H9 (cell line): ENCODE data around the gene RTL9. TPM values are rescaled to one million over a fixed set of nuclear protein-coding genes. Genes with fewer than 3 reads are reported as not detected.

ENCODE experiments used
- DNase-seq: peaks from one replicate; pipeline ENCODE4 v3.0.0-alpha.2; 2017
- H2AFZ ChIP-seq: one replicate; pipeline ENCODE4 v1.6.1; 2013; ENCODE audit warnings: mild to moderate bottlenecking, low read length, control low read depth, moderate library complexity
- H2AK5ac ChIP-seq: 2 replicates; pipeline ENCODE4 v1.6.1; 2013; ENCODE audit warnings: low read length, control low read depth, mixed read lengths; ENCODE audit not compliant: insufficient read length
- H2BK120ac ChIP-seq: one replicate; pipeline ENCODE4 v1.6.1; 2013; ENCODE audit warnings: low read depth, mild to moderate bottlenecking, low read length, control low read depth, inconsistent platforms; ENCODE audit not compliant: poor library complexity, severe bottlenecking
- H2BK12ac ChIP-seq: 2 replicates; pipeline ENCODE4 v1.6.1; 2013; ENCODE audit warnings: low read length, control low read depth, mixed read lengths, low read depth; ENCODE audit not compliant: insufficient read length
- H2BK15ac ChIP-seq: 2 replicates; pipeline ENCODE4 v1.6.1; 2013; ENCODE audit warnings: low read depth, low read length, control low read depth
- H2BK20ac ChIP-seq: one replicate; pipeline ENCODE4 v1.6.1; 2013; ENCODE audit warnings: low read depth, mild to moderate bottlenecking, low read length, control low read depth, inconsistent platforms; ENCODE audit not compliant: poor library complexity, severe bottlenecking
- H2BK5ac ChIP-seq: 2 replicates; pipeline ENCODE4 v1.6.1; 2013; ENCODE audit warnings: low read length, control low read depth, mixed read lengths; ENCODE audit not compliant: insufficient read length
- H3K14ac ChIP-seq: 2 replicates; pipeline ENCODE4 v1.6.1; 2013; ENCODE audit warnings: low read length, control low read depth; ENCODE audit not compliant: insufficient read depth
- H3K18ac ChIP-seq: 2 replicates; pipeline ENCODE4 v1.6.1; 2013; ENCODE audit warnings: low read depth, mild to moderate bottlenecking, mixed read lengths, low read length, control low read depth; ENCODE audit not compliant: insufficient read length
- H3K23ac ChIP-seq: 2 replicates; pipeline ENCODE4 v1.6.1; 2013; ENCODE audit warnings: low read length, control low read depth, mixed read lengths, low read depth; ENCODE audit not compliant: insufficient read length
- H3K23me2 ChIP-seq: 2 replicates; pipeline ENCODE4 v1.6.1; 2013; ENCODE audit warnings: low read depth, mild to moderate bottlenecking, mixed read lengths, low read length, control low read depth; ENCODE audit not compliant: insufficient read length, poor library complexity, severe bottlenecking
- H3K27ac ChIP-seq: 2 replicates; pipeline ENCODE4 v1.5.1; 2013; ENCODE audit warnings: low read length, control low read depth, mixed read lengths, low read depth; ENCODE audit not compliant: insufficient read length
- H3K27me3 ChIP-seq: 2 replicates; pipeline ENCODE4 v1.6.1; 2013; ENCODE audit warnings: low read length, control low read depth, inconsistent platforms; ENCODE audit not compliant: insufficient read depth
- H3K4ac ChIP-seq: 2 replicates; pipeline ENCODE4 v1.6.1; 2013; ENCODE audit warnings: low read depth, mild to moderate bottlenecking, control low read depth, inconsistent platforms, low read length, moderate library complexity
- H3K4me1 ChIP-seq: 2 replicates; pipeline ENCODE4 v1.6.1; 2013; ENCODE audit warnings: low read length, control low read depth, inconsistent platforms; ENCODE audit not compliant: insufficient read depth
- H3K4me2 ChIP-seq: 2 replicates; pipeline ENCODE4 v1.6.1; 2013; ENCODE audit warnings: low read length, control low read depth, mixed read lengths; ENCODE audit not compliant: insufficient read length, insufficient read depth
- H3K56ac ChIP-seq: 2 replicates; pipeline ENCODE4 v1.6.1; 2013; ENCODE audit warnings: low read depth, mild to moderate bottlenecking, mixed read lengths, low read length, control low read depth; ENCODE audit not compliant: insufficient read length
- H3K79me1 ChIP-seq: 2 replicates; pipeline ENCODE4 v1.6.1; 2013; ENCODE audit warnings: low read depth, mild to moderate bottlenecking, moderate library complexity, low read length, control low read depth, inconsistent platforms; ENCODE audit not compliant: insufficient read depth, poor library complexity, severe bottlenecking
- H3K79me2 ChIP-seq: 2 replicates; pipeline ENCODE4 v1.6.1; 2013; ENCODE audit warnings: low read length, control low read depth, inconsistent platforms; ENCODE audit not compliant: insufficient read depth
- H3K9ac ChIP-seq: 2 replicates; pipeline ENCODE4 v1.6.1; 2013; ENCODE audit warnings: low read length, control low read depth, mixed read lengths; ENCODE audit not compliant: insufficient read length; ENCODE audit errors: extremely low read depth
- H3K9me3 ChIP-seq: one replicate; pipeline ENCODE4 v1.6.1; 2013; ENCODE audit warnings: low read depth, low read length, inconsistent platforms; ENCODE audit not compliant: control insufficient read depth
- H3T11ph ChIP-seq: one replicate; pipeline ENCODE4 v1.6.1; 2013; ENCODE audit warnings: mild to moderate bottlenecking, low read length, control low read depth, inconsistent platforms
- H4K20me1 ChIP-seq: one replicate; pipeline ENCODE4 v1.6.1; 2013; ENCODE audit not compliant: control insufficient read depth, insufficient read length, insufficient read depth
- H4K5ac ChIP-seq: 2 replicates; pipeline ENCODE4 v1.6.1; 2013; ENCODE audit warnings: low read depth, mild to moderate bottlenecking, mixed read lengths, low read length, control low read depth; ENCODE audit not compliant: insufficient read length
- H4K8ac ChIP-seq: replicated peaks from 2 replicates; pipeline ENCODE4 v1.6.1; 2013; ENCODE audit warnings: low read length, control low read depth, mixed read lengths, low read depth; ENCODE audit not compliant: insufficient read length
- H4K91ac ChIP-seq: 2 replicates; pipeline ENCODE4 v1.6.1; 2013; ENCODE audit warnings: low read depth, mild to moderate bottlenecking, moderate library complexity, mixed read lengths, low read length, control low read depth; ENCODE audit not compliant: insufficient read length
- H3K27ac Mint-ChIP-seq, 3 experiments: 2 replicates in 2 of 3; 3 replicates in 1 of 3; pipeline ENCODE4 v1.8.0; 2020 to 2021; ENCODE audit warnings: mixed read lengths in 3 of 3, mild to moderate bottlenecking in 1 of 3, moderate library complexity in 1 of 3
- H3K27me3 Mint-ChIP-seq: 2 replicates; pipeline ENCODE4 v1.8.0; 2021; ENCODE audit warnings: low read depth, mild to moderate bottlenecking, moderate library complexity, mixed read lengths
- H3K36me3 Mint-ChIP-seq, 3 experiments: 2 replicates in 2 of 3; 3 replicates in 1 of 3; pipeline ENCODE4 v1.8.0; 2020 to 2021; ENCODE audit warnings: low read depth in 3 of 3, mixed read lengths in 3 of 3; ENCODE audit not compliant: insufficient read depth in 1 of 3
- H3K4me1 Mint-ChIP-seq, 2 experiments: 2 replicates each; pipeline ENCODE4 v1.8.0; 2020; ENCODE audit warnings: mixed read lengths in 2 of 2
- H3K4me3 Mint-ChIP-seq, 2 experiments: 2 replicates in 1 of 2; 3 replicates in 1 of 2; pipeline ENCODE4 v1.8.0; 2020 to 2021; ENCODE audit warnings: mild to moderate bottlenecking in 2 of 2, mixed read lengths in 2 of 2, moderate library complexity in 1 of 2
- H3K9me3 Mint-ChIP-seq, 2 experiments: 2 replicates in 1 of 2; 3 replicates in 1 of 2; pipeline ENCODE4 v1.8.0; 2020; ENCODE audit warnings: mild to moderate bottlenecking in 2 of 2, mixed read lengths in 2 of 2, moderate library complexity in 1 of 2
- WGBS: extraction: QIAGEN DNeasy Blood & Tissue Kit; methylation state at CpG from one replicate; pipeline ENCODE4 v1.1.7; 2013; ENCODE audit warnings: missing lambda C conversion rate, low lambda C conversion rate, mixed read lengths; ENCODE audit not compliant: insufficient read length; ENCODE audit errors: extremely low coverage; 5-methylcytosine and 5-hydroxymethylcytosine counted together
- total RNA-seq: library from RNA; stranded (reverse); gene quantifications from 2 replicates; pipeline ENCODE4 v1.2.1, GENCODE V29; 2021
- TF ChIP-seq, protein P1 (sequence below): fragments of 200-600 bp; sonication (generic); conservative IDR thresholded peaks from 3 replicates; pipeline ENCODE4 v1.8.0; 2021; ENCODE audit warnings: antibody characterized with exemption, mild to moderate bottlenecking

The RTL9 gene
- total RNA-seq, 1 experiment from 2014 or later: 0.13 TPM

DNA sequence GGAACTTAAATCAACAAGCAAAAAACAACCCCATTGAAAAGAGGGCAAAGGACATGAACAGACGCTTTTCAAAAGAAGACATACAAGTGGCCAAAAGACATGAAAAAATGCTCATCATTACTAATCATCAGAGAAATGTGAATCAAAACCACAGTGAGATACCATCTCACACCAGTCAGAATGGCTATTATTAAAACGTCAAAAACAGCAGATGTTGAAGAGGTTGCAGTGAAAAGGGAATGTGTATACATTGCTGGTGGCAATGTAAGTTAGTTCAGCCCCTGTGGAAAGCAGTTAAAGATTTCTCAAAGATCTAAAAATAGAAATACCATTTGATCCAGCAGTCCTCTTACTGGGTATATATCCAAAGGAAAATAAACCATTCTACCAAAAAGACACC, 22.6 kb downstream of the RTL9 start:
- no peak overlapping the region for H2BK12ac ChIP-seq
- no peak overlapping the region for H3K9ac ChIP-seq
- no peak overlapping the region for H3K56ac ChIP-seq
- Mint-ChIP-seq H3K27ac (no peak overlapping the region), H3K9me3 (no peaks in the 10 kb centered on the region), H3K36me3 (no peaks in the 10 kb centered on the region), H3K27me3 (peaks cover 4% of the 10 kb centered on the region), H3K4me3 (no peak overlapping the region), H3K4me1 (no peaks in the 10 kb centered on the region)
- H2BK120ac ChIP-seq: no peak overlapping the region
- H3K14ac ChIP-seq: no peak overlapping the region
- no peaks in the 10 kb centered on the region for H3K4me1 ChIP-seq
- no peak overlapping the region for H3K4me2 ChIP-seq
- H4K20me1 ChIP-seq: no peaks in the 10 kb centered on the region
- H3K4ac ChIP-seq: no peak overlapping the region
- H3K18ac ChIP-seq: no peak overlapping the region
- H3K9me3 ChIP-seq: no peaks in the 10 kb centered on the region
- no peaks in the 10 kb centered on the region for H3K23me2 ChIP-seq
- no peak overlapping the region for H2AFZ ChIP-seq
- H2AK5ac ChIP-seq: no peak overlapping the region
- H2BK5ac ChIP-seq: no peak overlapping the region
- H4K5ac ChIP-seq: no peak overlapping the region
- H3K79me2 ChIP-seq: no peaks in the 10 kb centered on the region
- TF ChIP-seq, protein P1, sequence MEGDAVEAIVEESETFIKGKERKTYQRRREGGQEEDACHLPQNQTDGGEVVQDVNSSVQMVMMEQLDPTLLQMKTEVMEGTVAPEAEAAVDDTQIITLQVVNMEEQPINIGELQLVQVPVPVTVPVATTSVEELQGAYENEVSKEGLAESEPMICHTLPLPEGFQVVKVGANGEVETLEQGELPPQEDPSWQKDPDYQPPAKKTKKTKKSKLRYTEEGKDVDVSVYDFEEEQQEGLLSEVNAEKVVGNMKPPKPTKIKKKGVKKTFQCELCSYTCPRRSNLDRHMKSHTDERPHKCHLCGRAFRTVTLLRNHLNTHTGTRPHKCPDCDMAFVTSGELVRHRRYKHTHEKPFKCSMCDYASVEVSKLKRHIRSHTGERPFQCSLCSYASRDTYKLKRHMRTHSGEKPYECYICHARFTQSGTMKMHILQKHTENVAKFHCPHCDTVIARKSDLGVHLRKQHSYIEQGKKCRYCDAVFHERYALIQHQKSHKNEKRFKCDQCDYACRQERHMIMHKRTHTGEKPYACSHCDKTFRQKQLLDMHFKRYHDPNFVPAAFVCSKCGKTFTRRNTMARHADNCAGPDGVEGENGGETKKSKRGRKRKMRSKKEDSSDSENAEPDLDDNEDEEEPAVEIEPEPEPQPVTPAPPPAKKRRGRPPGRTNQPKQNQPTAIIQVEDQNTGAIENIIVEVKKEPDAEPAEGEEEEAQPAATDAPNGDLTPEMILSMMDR: no peak
- WGBS: no CpG with 5 or more reads among the region's 2 CpGs
- H4K91ac ChIP-seq: no peak overlapping the region
- no peaks in the 10 kb centered on the region for H3K79me1 ChIP-seq
- H3T11ph ChIP-seq: no peak overlapping the region
- no peak overlapping the region for H4K8ac ChIP-seq
- H2BK15ac ChIP-seq: no peak overlapping the region
- H3K27ac ChIP-seq: no peak overlapping the region
- H3K23ac ChIP-seq: no peak overlapping the region
- no peaks in the 10 kb centered on the region for H3K27me3 ChIP-seq
- no peak for DNase-seq
- H2BK20ac ChIP-seq: no peak overlapping the region
